GM18867 (cell line): ENCODE results near the gene PRDX3.
"Not testable (repeated sequence)": the region's sequence is repeated elsewhere in the genome, so short reads cannot be mapped to it uniquely, and the experiment has no call there.

ENCODE experiments used
- ATAC-seq: cut with Tn5 transposase; IDR thresholded peaks from one replicate; pipeline ENCODE4 v1.9.1; 2021; ENCODE audit warnings: mild to moderate bottlenecking, moderate library complexity; ENCODE audit not compliant: unreplicated experiment

Gene PRDX3

GRCh38 chr10:119206603-119207365, 28.2 kb upstream of the PRDX3 start:
- peak; percentile 60 for ATAC-seq

- ATAC-seq, result no peak
Observed at GRCh38 chr10:119205894-119206602, 27.4 kb upstream of the PRDX3 start.

- no peak for ATAC-seq
Observed at GRCh38 chr10:119203006-119203405, 24.4 kb upstream of the PRDX3 start.

- no peak for ATAC-seq
Observed at GRCh38 chr10:119201233-119201632, 22.6 kb upstream of the PRDX3 start.

GRCh38 chr10:119199231-119199992, 20.8 kb upstream of the PRDX3 start:
- peak; percentile 65 for ATAC-seq

- ATAC-seq, result no peak
Observed at GRCh38 chr10:119198438-119198837, 19.8 kb upstream of the PRDX3 start.

GRCh38 chr10:119197921-119198320, 19.3 kb upstream of the PRDX3 start:
- no peak for ATAC-seq

GRCh38 chr10:119191881-119192280, 13.3 kb upstream of the PRDX3 start:
- ATAC-seq, result no peak

- no peak for ATAC-seq
Observed at GRCh38 chr10:119190954-119191785, 12.6 kb upstream of the PRDX3 start.

GRCh38 chr10:119190353-119190752, 11.7 kb upstream of the PRDX3 start:
- no peak for ATAC-seq

GRCh38 chr10:119189811-119190282, 11.2 kb upstream of the PRDX3 start:
- no peak for ATAC-seq

GRCh38 chr10:119183664-119184412, 5.2 kb upstream of the PRDX3 start:
- no peak for ATAC-seq

- not testable (repeated sequence) for ATAC-seq
Observed at GRCh38 chr10:119180850-119181400, 2.3 kb upstream of the PRDX3 start.

GRCh38 chr10:119177708-119178371, 772 bp downstream of the PRDX3 start:
- ATAC-seq, result no peak

- no peak for ATAC-seq
Observed at GRCh38 chr10:119176166-119176565, 2.4 kb downstream of the PRDX3 start.

GRCh38 chr10:119174109-119174508, 4.5 kb downstream of the PRDX3 start:
- ATAC-seq, result no peak

- ATAC-seq, result no peak
Observed at GRCh38 chr10:119167041-119167440, 11.6 kb downstream of the PRDX3 start.

GRCh38 chr10:119166564-119166963, 12.0 kb downstream of the PRDX3 start:
- ATAC-seq, result no peak

- ATAC-seq, result no peak
Observed at GRCh38 chr10:119166118-119166500, 12.5 kb downstream of the PRDX3 start.
